Measurements from ENCODE around the gene BAHCC1. TPM values are rescaled to one million over a fixed set of nuclear protein-coding genes. Genes with fewer than 3 reads are reported as not detected.

The BAHCC1 gene
- total and polyA plus RNA-seq, 2 of the 4 experiments (the other 2 are of a cell fraction) = 0.36 to 7.8 TPM

DNA sequence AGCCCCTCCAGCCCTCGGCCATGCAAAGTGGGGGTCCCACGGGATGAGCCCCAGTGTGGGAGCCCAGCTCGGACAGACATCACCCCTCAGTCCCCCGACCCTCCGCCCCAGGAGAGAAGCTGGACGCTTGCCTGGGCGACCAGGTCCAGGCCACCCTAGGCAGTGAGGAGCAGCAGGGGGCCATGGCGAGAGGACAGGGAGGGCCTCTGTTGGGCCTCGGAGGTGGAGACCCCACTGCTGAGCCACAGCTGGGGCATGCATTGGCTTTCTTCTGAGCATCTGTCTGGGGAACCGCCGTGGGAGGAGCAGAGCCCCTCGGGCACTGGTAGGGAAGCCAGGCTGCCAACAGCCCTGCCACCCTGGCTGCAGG is 104.3 kb downstream of the BAHCC1 start:
- CTCF ChIA-PET = interaction anchor here (1.3 kb wide), 1 partner anchor 12 kb away, joined by 4 read pairs; no protein-coding TSS in a partner anchor
- 53% methylated on average over 3 of the region's 12 CpGs; no CpG with 5 or more reads in 1 of the 2 experiments for WGBS, 2 experiments (ENCODE audit: extremely low coverage in 2 of 2, insufficient read length in 1 of 2)
- Histone ChIP-seq H3K9ac (ENCODE audit: low read depth, low read length) (no peak overlapping the region), H2BK15ac (ENCODE audit: low read depth, low read length) (no peak overlapping the region), H3K9me1 (ENCODE audit: insufficient read depth, low read length) (no peaks in the 10 kb centered on the region), H3K18ac (ENCODE audit: low read depth, low read length) (no peak overlapping the region), H4K20me1 (ENCODE audit: insufficient read depth, low read length) (no peaks in the 10 kb centered on the region), H3K27ac (ENCODE audit: insufficient read depth, low read length) (no peak overlapping the region), H2AFZ (replicated peaks; ENCODE audit: low read length, poor library complexity) (peak overlapping the region; percentile 86), H3K56ac (ENCODE audit: extremely low read depth, insufficient read depth, low read length) (no peak overlapping the region), H3K4me3 (ENCODE audit: insufficient read depth, low read depth, low read length) (no peak overlapping the region), H2BK120ac (ENCODE audit: low read depth, low read length) (peak overlapping the region; percentile 59), H4K91ac (ENCODE audit: insufficient read depth, low read depth, low read length) (peak overlapping the region; percentile 52), H2AK9ac (replicated peaks; ENCODE audit: low read depth, low read length, poor library complexity) (no peak overlapping the region), H4K8ac (ENCODE audit: low read depth in 2 of 2, low read length in 2 of 2) (peak overlapping the region; percentile 37 to 51; a peak in 2 of 4 replicates), H3K4me1 (ENCODE audit: control insufficient read depth, insufficient read depth, low read length) (peaks cover 8% of the 10 kb centered on the region), H3K14ac (replicated peaks; ENCODE audit: low read depth, low read length) (no peak overlapping the region), H3K36me3 (ENCODE audit: control insufficient read depth, insufficient read depth, low read length) (no peaks in the 10 kb centered on the region), H3K4ac (ENCODE audit: low read depth, low read length) (no peak overlapping the region; the same call in 1 of the 2 replicates), H2BK5ac (ENCODE audit: low read depth, low read length, poor library complexity, severe bottlenecking) (no peak overlapping the region), H4K5ac (ENCODE audit: low read depth, low read length) (peak overlapping the region; percentile 19), H3K23ac (ENCODE audit: low read depth, low read length) (no peak overlapping the region), H3K4me2 (ENCODE audit: low read depth, low read length) (no peak overlapping the region), H3K27me3 (ENCODE audit: control insufficient read depth, insufficient read depth, low read length) (peaks cover 8% of the 10 kb centered on the region), H2AK5ac (ENCODE audit: low read depth, low read length) (peak overlapping the region; percentile 44; the same call in 1 of the 2 replicates), H3K79me1 (ENCODE audit: low read depth in 1 of 2, low read length in 2 of 2) (no peaks in the 10 kb centered on the region), H3K9me3 (ENCODE audit: control insufficient read depth, insufficient read depth, low read length) (no peaks in the 10 kb centered on the region), H2BK20ac (ENCODE audit: low read depth, low read length) (no peak overlapping the region)
- TF ChIP-seq RCOR1 (IDR thresholded peaks at IDR 0.05; ENCODE audit: insufficient replicate concordance, low read length) (no peak), BHLHE40 (IDR thresholded peaks at IDR 0.05; ENCODE audit: low read depth, low read length) (no peak), FOS (IDR thresholded peaks at IDR 0.05; ENCODE audit: low read depth, low read length) (no peak), NFE2L2 (IDR thresholded peaks at IDR 0.05; ENCODE audit: low read depth, low read length) (no peak), CEBPB (IDR thresholded peaks at IDR 0.05; ENCODE audit: low read depth, low read length) (no peak), MAFK (IDR thresholded peaks at IDR 0.05; ENCODE audit: low read depth, low read length) (no peak), RAD21 (IDR thresholded peaks at IDR 0.05; ENCODE audit: low read length) (no peak), POLR2A (IDR thresholded peaks at IDR 0.05; ENCODE audit: low read depth, low read length) (no peak), MXI1 (IDR thresholded peaks at IDR 0.05; ENCODE audit: borderline replicate concordance, low read depth, low read length) (no peak), RFX5 (IDR thresholded peaks at IDR 0.05; ENCODE audit: low read depth, low read length) (no peak), MAZ (IDR thresholded peaks at IDR 0.05; ENCODE audit: borderline replicate concordance, low read depth, low read length) (no peak), SMC3 (IDR thresholded peaks at IDR 0.05; ENCODE audit: low read depth, low read length) (no peak)
- TF ChIP-seq, protein P1, sequence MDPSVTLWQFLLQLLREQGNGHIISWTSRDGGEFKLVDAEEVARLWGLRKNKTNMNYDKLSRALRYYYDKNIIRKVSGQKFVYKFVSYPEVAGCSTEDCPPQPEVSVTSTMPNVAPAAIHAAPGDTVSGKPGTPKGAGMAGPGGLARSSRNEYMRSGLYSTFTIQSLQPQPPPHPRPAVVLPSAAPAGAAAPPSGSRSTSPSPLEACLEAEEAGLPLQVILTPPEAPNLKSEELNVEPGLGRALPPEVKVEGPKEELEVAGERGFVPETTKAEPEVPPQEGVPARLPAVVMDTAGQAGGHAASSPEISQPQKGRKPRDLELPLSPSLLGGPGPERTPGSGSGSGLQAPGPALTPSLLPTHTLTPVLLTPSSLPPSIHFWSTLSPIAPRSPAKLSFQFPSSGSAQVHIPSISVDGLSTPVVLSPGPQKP (IDR thresholded peaks at IDR 0.05; ENCODE audit: borderline replicate concordance, low read depth, low read length) = no peak
- TF ChIP-seq, protein P2, sequence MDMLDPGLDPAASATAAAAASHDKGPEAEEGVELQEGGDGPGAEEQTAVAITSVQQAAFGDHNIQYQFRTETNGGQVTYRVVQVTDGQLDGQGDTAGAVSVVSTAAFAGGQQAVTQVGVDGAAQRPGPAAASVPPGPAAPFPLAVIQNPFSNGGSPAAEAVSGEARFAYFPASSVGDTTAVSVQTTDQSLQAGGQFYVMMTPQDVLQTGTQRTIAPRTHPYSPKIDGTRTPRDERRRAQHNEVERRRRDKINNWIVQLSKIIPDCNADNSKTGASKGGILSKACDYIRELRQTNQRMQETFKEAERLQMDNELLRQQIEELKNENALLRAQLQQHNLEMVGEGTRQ (IDR thresholded peaks at IDR 0.05; ENCODE audit: low read depth, low read length) = no peak
- in situ Hi-C loops (cut with MboI; ENCODE audit: low sequenced_read_pairs) (no loop called here), dilution Hi-C loops (cut with HindIII; ENCODE audit: low sequenced_read_pairs, unreplicated experiment) (no loop called here), intact Hi-C loops (cut with micrococcal nuclease) (no loop called here)
- POLR2A ChIA-PET (ENCODE audit: unreplicated experiment) = interaction anchor here (0.9 kb wide), 1 partner anchor 11 kb away, joined by 3 read pairs; no protein-coding TSS in a partner anchor
- no TSS peak for BruUV-seq (replicated peaks)
- DNase-seq (no peak), ATAC-seq (ENCODE audit: low read depth) (no peak)
